Mesothelial cell of epicardium (in vitro differentiated cells): ENCODE measurements around the gene DTL. TPM values are rescaled to one million over a fixed set of nuclear protein-coding genes. Genes with fewer than 3 reads are reported as not detected.

Experiments
- DNase-seq, 2 experiments: peaks; one replicate each; pipeline ENCODE4 v3.0.0; 2021; ENCODE audit warnings: low spot score in 2 of 2; ENCODE audit not compliant: unreplicated experiment in 2 of 2
- H3K27ac Mint-ChIP-seq: 2 replicates; pipeline ENCODE4 v1.8.0; 2021; ENCODE audit warnings: mixed read lengths
- H3K27me3 Mint-ChIP-seq: 2 replicates; pipeline ENCODE4 v1.8.0; 2021; ENCODE audit warnings: low read depth, mixed read lengths
- H3K36me3 Mint-ChIP-seq: 2 replicates; pipeline ENCODE4 v1.8.0; 2021; ENCODE audit warnings: mixed read lengths
- H3K4me1 Mint-ChIP-seq: 2 replicates; pipeline ENCODE4 v1.8.0; 2021; ENCODE audit warnings: mixed read lengths
- H3K4me3 Mint-ChIP-seq: 2 replicates; pipeline ENCODE4 v1.8.0; 2021; ENCODE audit warnings: mild to moderate bottlenecking, moderate library complexity, mixed read lengths
- H3K9me3 Mint-ChIP-seq: 2 replicates; pipeline ENCODE4 v1.8.0; 2021; ENCODE audit warnings: mixed read lengths
- CTCF ChIP-seq: fragments of 200-600 bp; sonication (generic); IDR thresholded peaks from one replicate; pipeline ENCODE4 v1.5.0; 2021; ENCODE audit warnings: antibody characterized with exemption; ENCODE audit not compliant: unreplicated experiment
- total RNA-seq: library from RNA; stranded (reverse); gene quantifications from 3 replicates; pipeline ENCODE4 v1.2.1, GENCODE V29; 2021

DTL gene
- total RNA-seq, 1 donor from 2014 or later: 12.7 TPM

- H3K36me3 Mint-ChIP-seq: no peaks in the 10 kb centered on the region
- H3K9me3 Mint-ChIP-seq: no peaks in the 10 kb centered on the region
- no peak for DNase-seq
- peaks cover 21% of the 10 kb centered on the region for H3K4me1 Mint-ChIP-seq
- TF ChIP-seq CTCF: no peak
- H3K27ac Mint-ChIP-seq: no peak overlapping the region
- no peaks in the 10 kb centered on the region for H3K27me3 Mint-ChIP-seq
- H3K4me3 Mint-ChIP-seq: no peak overlapping the region
Observed at GRCh38 chr1:212040629-212041412, 5.3 kb downstream of the DTL start.

GRCh38 chr1:212042436-212042835 lies 6.9 kb downstream of the DTL start:
- Mint-ChIP-seq H3K4me1 (peaks cover 7% of the 10 kb centered on the region), H3K4me3 (no peak overlapping the region), H3K9me3 (no peaks in the 10 kb centered on the region), H3K27me3 (no peaks in the 10 kb centered on the region), H3K36me3 (no peaks in the 10 kb centered on the region), H3K27ac (no peak overlapping the region)
- DNase-seq: no peak
- TF ChIP-seq CTCF: no peak

GRCh38 chr1:212044851-212045250 lies 9.3 kb downstream of the DTL start:
- no peak for DNase-seq
- TF ChIP-seq CTCF: no peak
- Mint-ChIP-seq H3K27me3 (no peaks in the 10 kb centered on the region), H3K27ac (no peak overlapping the region), H3K4me3 (no peak overlapping the region), H3K4me1 (no peaks in the 10 kb centered on the region), H3K36me3 (no peaks in the 10 kb centered on the region), H3K9me3 (no peaks in the 10 kb centered on the region)

DNA sequence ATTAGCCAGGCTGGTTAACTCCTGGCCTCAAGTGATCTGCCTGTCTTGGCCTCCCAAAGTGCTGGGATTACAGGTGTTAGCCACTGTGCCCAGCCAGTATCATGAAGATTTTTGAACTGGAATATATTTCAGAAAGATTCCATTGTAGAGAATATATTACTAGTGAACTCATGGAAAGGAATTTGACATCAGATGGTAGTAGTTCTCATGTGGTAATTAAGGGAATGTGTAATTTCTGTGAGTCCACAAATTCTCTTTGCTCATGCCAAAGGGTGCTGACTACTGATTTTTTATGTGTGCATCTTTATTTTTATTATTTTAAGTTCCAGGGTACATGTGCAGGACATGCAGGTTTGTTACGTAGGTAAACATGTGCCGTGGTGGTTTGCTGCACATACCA lies 10.4 kb downstream of the DTL start:
- Mint-ChIP-seq H3K4me1 (no peaks in the 10 kb centered on the region), H3K9me3 (no peaks in the 10 kb centered on the region), H3K27me3 (no peaks in the 10 kb centered on the region), H3K4me3 (no peak overlapping the region), H3K27ac (no peak overlapping the region), H3K36me3 (peaks cover 4% of the 10 kb centered on the region)
- no peak for DNase-seq
- TF ChIP-seq CTCF: no peak

- no peak for DNase-seq
- peaks cover 31% of the 10 kb centered on the region for H3K9me3 Mint-ChIP-seq
- no peak overlapping the region for H3K4me3 Mint-ChIP-seq
- H3K27ac Mint-ChIP-seq: no peak overlapping the region
- no peak for TF ChIP-seq CTCF
- H3K4me1 Mint-ChIP-seq: no peaks in the 10 kb centered on the region
- H3K36me3 Mint-ChIP-seq: peaks cover 61% of the 10 kb centered on the region
- H3K27me3 Mint-ChIP-seq: no peaks in the 10 kb centered on the region
Observed at GRCh38 chr1:212053993-212054392, 18.4 kb downstream of the DTL start.
